CD14-positive monocyte (primary cell): ENCODE results near the gene SH3RF3. TPM values are rescaled to one million over a fixed set of nuclear protein-coding genes. Genes with fewer than 3 reads are reported as not detected.

Experiments
- DNase-seq, 3 donors: peaks; one replicate each; pipeline ENCODE4 v3.0.0-alpha.2; 2011 to 2022
- H2AFZ ChIP-seq: 2 replicates; pipeline ENCODE4 v1.6.0; 2012; ENCODE audit warnings: mild to moderate bottlenecking, low read depth, low read length, inconsistent platforms; ENCODE audit not compliant: insufficient read depth, poor library complexity, severe bottlenecking
- H3K27ac ChIP-seq, 2 donors: 1 replicate in 1 of 2; 2 replicates in 1 of 2; pipeline ENCODE4 v1.5.1; 2012 to 2013; ENCODE audit warnings: low read length in 2 of 2, control low read depth in 1 of 2, inconsistent platforms in 1 of 2, low read depth in 1 of 2, mild to moderate bottlenecking in 1 of 2
- H3K27me3 ChIP-seq, 2 donors: one replicate each; pipeline versions ENCODE4 v1.6.0 to v1.6.1; 2011 to 2013; ENCODE audit warnings: low read length in 2 of 2; ENCODE audit not compliant: control insufficient read depth in 2 of 2, insufficient read depth in 2 of 2
- H3K36me3 ChIP-seq, 2 donors: replicated peaks in 1 of 2; 1 replicate in 1 of 2; 2 replicates in 1 of 2; pipeline versions ENCODE4 v1.5.1 to v1.6.1; 2012 to 2013; ENCODE audit warnings: low read length in 2 of 2, control low read depth in 1 of 2, inconsistent platforms in 1 of 2, mild to moderate bottlenecking in 1 of 2; ENCODE audit not compliant: insufficient read depth in 2 of 2, control insufficient read depth in 1 of 2
- H3K4me1 ChIP-seq, 2 donors: 1 replicate in 1 of 2; 2 replicates in 1 of 2; pipeline versions ENCODE4 v1.5.1 to v1.6.1; 2012 to 2013; ENCODE audit warnings: low read length in 2 of 2, control low read depth in 1 of 2, inconsistent platforms in 1 of 2, mild to moderate bottlenecking in 1 of 2, moderate library complexity in 1 of 2; ENCODE audit not compliant: insufficient read depth in 2 of 2, control insufficient read depth in 1 of 2
- H3K4me2 ChIP-seq: replicated peaks from 2 replicates; pipeline ENCODE3; 2012; ENCODE audit warnings: low read length, moderate library complexity, mild to moderate bottlenecking; ENCODE audit not compliant: poor library complexity, severe bottlenecking; ENCODE audit errors: extremely low read depth
- H3K4me3 ChIP-seq, 3 experiments: fragments of 200-600 bp in 1 of 3; sonication (generic) in 1 of 3; replicated peaks in 1 of 3; 1 replicate in 2 of 3; 2 replicates in 1 of 3; pipeline ENCODE4 v1.5.1; 2011 to 2013; ENCODE audit warnings: low read length in 3 of 3, mild to moderate bottlenecking in 3 of 3, control low read depth in 2 of 3, low read depth in 2 of 3, inconsistent platforms in 1 of 3, moderate library complexity in 1 of 3
- H3K79me2 ChIP-seq: 2 replicates; pipeline ENCODE4 v1.6.0; 2012; ENCODE audit warnings: mild to moderate bottlenecking, control low read depth, inconsistent platforms, low read length, moderate library complexity; ENCODE audit not compliant: insufficient read depth
- H3K9ac ChIP-seq: 2 replicates; pipeline ENCODE4 v1.6.0; 2017; ENCODE audit warnings: low read length, mild to moderate bottlenecking; ENCODE audit not compliant: insufficient read depth, poor library complexity, severe bottlenecking
- H3K9me3 ChIP-seq, 2 donors: replicated peaks in 1 of 2; 1 replicate in 1 of 2; 2 replicates in 1 of 2; pipeline versions ENCODE4 v1.5.1 to v1.6.1; 2012 to 2013; ENCODE audit warnings: low read length in 2 of 2, control low read depth in 1 of 2; ENCODE audit not compliant: control insufficient read depth in 1 of 2, insufficient read depth in 1 of 2
- H4K20me1 ChIP-seq: 2 replicates; pipeline ENCODE4 v1.6.0; 2012; ENCODE audit warnings: mild to moderate bottlenecking, low read length, control low read depth, moderate library complexity; ENCODE audit not compliant: insufficient read depth
- H3K27ac Mint-ChIP-seq, 7 donors: one replicate each; pipeline ENCODE4 v1.8.0; 2020; ENCODE audit warnings: mild to moderate bottlenecking in 7 of 7, mixed read lengths in 7 of 7, moderate library complexity in 6 of 7, inconsistent platforms in 2 of 7
- H3K27me3 Mint-ChIP-seq, 3 donors: one replicate each; pipeline ENCODE4 v1.8.0; 2021 to 2022; ENCODE audit warnings: low read depth in 3 of 3, mild to moderate bottlenecking in 3 of 3, mixed read lengths in 3 of 3, moderate library complexity in 3 of 3, inconsistent platforms in 1 of 3
- H3K36me3 Mint-ChIP-seq, 2 donors: one replicate each; pipeline ENCODE4 v1.8.0; 2020; ENCODE audit warnings: mixed read lengths in 2 of 2, inconsistent platforms in 1 of 2, mild to moderate bottlenecking in 1 of 2
- H3K4me1 Mint-ChIP-seq: one replicate; pipeline ENCODE4 v1.8.0; 2020; ENCODE audit warnings: mild to moderate bottlenecking, mixed read lengths
- H3K4me3 Mint-ChIP-seq, 2 donors: one replicate each; pipeline ENCODE4 v1.8.0; 2020; ENCODE audit warnings: mild to moderate bottlenecking in 2 of 2, mixed read lengths in 2 of 2, moderate library complexity in 1 of 2
- H3K9me3 Mint-ChIP-seq, 7 donors: one replicate each; pipeline ENCODE4 v1.8.0; 2020 to 2022; ENCODE audit warnings: mixed read lengths in 7 of 7, mild to moderate bottlenecking in 6 of 7, moderate library complexity in 6 of 7, inconsistent platforms in 2 of 7
- WGBS: methylation state at CpG from one replicate; pipeline ENCODE4 v1.1.5; 2013; ENCODE audit warnings: missing lambda C conversion rate; ENCODE audit not compliant: insufficient coverage; 5-methylcytosine and 5-hydroxymethylcytosine counted together
- intact Hi-C, 2 donors: fragments of 100-400 bp; cut with micrococcal nuclease; formaldehyde crosslinking; loops; one replicate each; pipeline versions ENCODE4 v1.15.0 to v1.15.1; 2023
- polyA plus RNA-seq, 3 donors: library from polyadenylated mRNA; depleted of rRNA in 1 of 3; unstranded in 2 of 3; stranded (reverse) in 1 of 3; fragments of 300-500 nt in 2 of 3; fragments of >200 nt in 1 of 3; fragmentation: Illumina TruSeq in 2 of 3; gene quantifications; 1 replicate in 2 of 3; 2 replicates in 1 of 3; pipeline ENCODE4 v1.2.3, GENCODE V29; 2012 to 2021
- TF ChIP-seq, protein P1 (sequence below): fragments of 200-600 bp; IDR thresholded peaks from one replicate; pipeline ENCODE4 v1.8.0; 2022; ENCODE audit warnings: antibody characterized with exemption, mild to moderate bottlenecking

The SH3RF3 gene
- polyA plus RNA-seq, 3 donors, result 0.25 to 0.75 (median 0.34) TPM

DNA sequence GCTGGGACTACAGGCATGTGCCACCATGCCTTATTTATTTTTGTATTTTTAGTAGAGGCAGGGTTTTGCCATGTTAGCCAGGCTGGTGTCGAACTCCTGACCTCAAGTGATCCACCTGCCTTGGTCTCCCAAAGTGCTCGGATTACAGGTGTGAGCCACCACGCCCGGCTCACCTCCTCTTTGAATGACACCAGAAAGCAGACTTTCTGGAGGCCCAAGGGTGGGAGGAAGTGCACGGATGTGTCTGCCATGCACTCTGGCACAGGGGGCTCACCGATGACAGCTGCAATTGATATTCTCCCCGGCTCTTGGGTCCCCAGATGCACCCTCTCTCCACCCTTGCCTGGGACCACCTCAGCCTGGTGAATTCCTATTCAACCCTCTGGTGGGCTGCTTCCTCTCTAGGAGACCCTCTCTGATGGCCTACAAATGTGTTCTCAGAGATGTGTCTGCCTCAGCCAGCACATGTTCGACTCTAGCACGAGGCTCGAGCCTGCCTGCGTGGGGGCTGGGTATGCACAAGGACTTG lies 397.5 kb downstream of the SH3RF3 start:
- Histone ChIP-seq H3K4me1 (no peaks in the 10 kb centered on the region), H3K4me2 (no peak overlapping the region), H3K27ac (no peak overlapping the region), H2AFZ (no peak overlapping the region), H3K9me3 (no peaks in the 10 kb centered on the region), H4K20me1 (no peaks in the 10 kb centered on the region), H3K4me3 (no peak overlapping the region), H3K36me3 (no peaks in the 10 kb centered on the region), H3K9ac (no peak overlapping the region), H3K27me3 (no peaks in the 10 kb centered on the region), H3K79me2 (no peaks in the 10 kb centered on the region)
- Mint-ChIP-seq H3K36me3 (no peaks in the 10 kb centered on the region), H3K27me3 (peaks cover 0 to 11% (median 6%) of the 10 kb centered on the region in 3 donors), H3K27ac (no peak overlapping the region), H3K9me3 (peaks cover 0 to 2% (median 0%) of the 10 kb centered on the region in 7 donors), H3K4me1 (no peaks in the 10 kb centered on the region), H3K4me3 (no peak overlapping the region)
- TF ChIP-seq, protein P1, sequence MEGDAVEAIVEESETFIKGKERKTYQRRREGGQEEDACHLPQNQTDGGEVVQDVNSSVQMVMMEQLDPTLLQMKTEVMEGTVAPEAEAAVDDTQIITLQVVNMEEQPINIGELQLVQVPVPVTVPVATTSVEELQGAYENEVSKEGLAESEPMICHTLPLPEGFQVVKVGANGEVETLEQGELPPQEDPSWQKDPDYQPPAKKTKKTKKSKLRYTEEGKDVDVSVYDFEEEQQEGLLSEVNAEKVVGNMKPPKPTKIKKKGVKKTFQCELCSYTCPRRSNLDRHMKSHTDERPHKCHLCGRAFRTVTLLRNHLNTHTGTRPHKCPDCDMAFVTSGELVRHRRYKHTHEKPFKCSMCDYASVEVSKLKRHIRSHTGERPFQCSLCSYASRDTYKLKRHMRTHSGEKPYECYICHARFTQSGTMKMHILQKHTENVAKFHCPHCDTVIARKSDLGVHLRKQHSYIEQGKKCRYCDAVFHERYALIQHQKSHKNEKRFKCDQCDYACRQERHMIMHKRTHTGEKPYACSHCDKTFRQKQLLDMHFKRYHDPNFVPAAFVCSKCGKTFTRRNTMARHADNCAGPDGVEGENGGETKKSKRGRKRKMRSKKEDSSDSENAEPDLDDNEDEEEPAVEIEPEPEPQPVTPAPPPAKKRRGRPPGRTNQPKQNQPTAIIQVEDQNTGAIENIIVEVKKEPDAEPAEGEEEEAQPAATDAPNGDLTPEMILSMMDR, result no peak
- 91% methylated on average over 9 of the region's 11 CpGs for WGBS
- DNase-seq, result no peak
- intact Hi-C loops, result no loop called here

DNA sequence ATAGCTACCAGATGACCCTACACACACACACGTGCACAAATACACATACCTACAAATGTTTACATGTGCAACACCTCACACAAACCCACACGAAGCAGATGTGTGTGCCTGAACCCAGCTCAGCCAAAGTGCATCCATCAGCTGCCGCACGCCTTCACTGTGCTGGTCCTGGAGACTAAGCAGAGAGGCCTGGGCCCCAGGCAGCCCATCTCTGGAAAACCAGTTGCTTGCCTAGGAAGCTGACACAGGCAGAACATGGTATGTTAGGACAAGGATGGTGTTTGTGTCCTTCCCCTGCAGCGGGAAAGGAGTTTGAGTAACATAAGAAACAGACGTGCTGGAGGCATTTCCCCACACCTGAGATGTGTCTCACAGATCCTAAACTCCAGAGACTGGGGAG lies 398.1 kb downstream of the SH3RF3 start:
- no peak overlapping the region for H3K4me2 ChIP-seq
- TF ChIP-seq, protein P1, result no peak
- no peak for DNase-seq
- Mint-ChIP-seq H3K27ac (no peak overlapping the region), H3K27me3 (peaks cover 0 to 11% (median 6%) of the 10 kb centered on the region in 3 donors), H3K36me3 (no peaks in the 10 kb centered on the region), H3K4me1 (no peaks in the 10 kb centered on the region), H3K4me3 (no peak overlapping the region), H3K9me3 (peaks cover 0 to 2% (median 0%) of the 10 kb centered on the region in 7 donors)
- H3K9ac ChIP-seq, result no peak overlapping the region
- no peaks in the 10 kb centered on the region for H3K27me3 ChIP-seq
- H3K79me2 ChIP-seq, result no peaks in the 10 kb centered on the region
- H3K27ac ChIP-seq, result no peak overlapping the region
- H4K20me1 ChIP-seq, result no peaks in the 10 kb centered on the region
- intact Hi-C loops, result no loop called here
- 100% methylated on average over 3 of the region's 6 CpGs for WGBS
- H2AFZ ChIP-seq, result no peak overlapping the region
- no peaks in the 10 kb centered on the region for H3K9me3 ChIP-seq
- no peaks in the 10 kb centered on the region for H3K4me1 ChIP-seq
- no peaks in the 10 kb centered on the region for H3K36me3 ChIP-seq
- no peak overlapping the region for H3K4me3 ChIP-seq
